ENCODE data around the gene PPP2R5C.
"Not testable (repeated sequence)": the region's sequence is repeated elsewhere in the genome, so short reads cannot be mapped to it uniquely, and the experiment has no call there.

PPP2R5C gene

DNA sequence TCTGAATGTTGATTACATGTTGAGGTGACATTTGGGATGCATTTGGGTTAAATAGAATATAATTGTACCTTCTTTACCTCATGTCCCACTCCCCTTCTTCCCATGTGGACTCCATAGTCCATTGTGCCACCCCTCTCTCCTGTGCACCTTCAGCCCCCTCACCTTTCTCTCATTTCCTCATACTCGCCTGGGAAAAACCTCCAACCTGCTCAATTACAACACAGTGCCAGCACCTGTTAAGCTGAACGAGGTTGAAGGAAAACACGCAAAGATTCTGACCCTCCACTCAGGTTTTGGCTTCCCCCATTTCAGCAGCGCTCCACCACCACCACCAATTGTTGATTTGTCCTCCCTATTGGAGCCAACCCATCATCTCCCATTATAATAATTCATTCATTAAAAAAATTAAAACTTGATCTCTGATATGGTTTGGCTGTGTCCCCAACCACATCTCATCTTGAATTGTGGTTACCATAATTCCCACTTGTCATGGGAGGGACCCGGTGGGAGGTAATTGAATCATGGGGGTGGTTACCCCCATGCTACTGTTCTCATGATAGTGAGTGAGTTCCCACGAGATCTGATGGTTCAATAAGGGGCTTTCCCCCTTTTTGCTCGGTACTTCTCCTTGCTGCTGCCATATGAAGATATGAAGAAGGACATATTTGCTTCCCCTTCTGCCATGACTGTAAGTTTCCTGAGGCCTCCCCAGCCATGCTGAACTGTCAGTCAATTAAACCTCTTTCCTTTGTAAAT lies 33.7 kb upstream of the PPP2R5C start:
- no peak for DNase-seq (ENCODE audit: low read depth in 2 of 2)

DNA sequence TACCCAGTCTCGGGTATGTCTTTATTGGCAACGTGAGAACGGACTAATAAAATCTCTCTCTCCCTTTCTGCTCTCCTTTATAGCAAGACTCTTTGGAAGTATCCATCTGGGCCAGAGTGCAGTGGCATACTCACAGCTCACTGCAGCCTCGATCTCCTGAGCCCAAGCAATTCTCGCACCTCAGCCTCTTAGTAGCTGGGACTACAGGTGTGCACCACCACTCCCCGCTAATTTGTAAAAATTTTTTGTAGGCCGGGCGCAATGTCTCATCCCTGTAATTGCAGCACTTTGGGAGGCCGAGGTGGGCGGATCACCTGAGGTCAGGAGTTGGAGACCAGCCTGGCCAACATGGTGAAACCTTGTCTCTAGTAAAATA lies 33.2 kb upstream of the PPP2R5C start:
- no peak for DNase-seq (ENCODE audit: low read depth in 2 of 2)

DNA sequence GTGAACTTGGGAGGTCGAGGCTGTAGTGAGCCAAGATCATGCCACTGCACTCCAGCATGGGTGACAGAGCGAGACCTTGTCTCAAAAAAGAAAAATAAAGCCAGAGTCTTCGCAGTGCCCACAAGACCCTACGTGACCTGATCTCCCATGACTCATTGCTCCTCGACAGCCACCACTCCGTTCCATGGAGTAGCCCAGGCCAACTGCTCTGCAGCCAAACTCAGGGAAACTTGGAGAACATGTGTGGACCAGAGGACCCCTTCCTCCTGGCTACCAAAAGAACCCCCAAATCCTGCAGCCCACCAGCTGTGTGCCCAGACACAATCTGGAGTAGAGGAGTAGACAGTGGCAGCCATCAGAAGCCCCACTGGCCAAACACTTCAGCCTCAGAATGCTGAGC lies 32.1 kb upstream of the PPP2R5C start:
- no peak for DNase-seq (ENCODE audit: low read depth in 2 of 2)

DNA sequence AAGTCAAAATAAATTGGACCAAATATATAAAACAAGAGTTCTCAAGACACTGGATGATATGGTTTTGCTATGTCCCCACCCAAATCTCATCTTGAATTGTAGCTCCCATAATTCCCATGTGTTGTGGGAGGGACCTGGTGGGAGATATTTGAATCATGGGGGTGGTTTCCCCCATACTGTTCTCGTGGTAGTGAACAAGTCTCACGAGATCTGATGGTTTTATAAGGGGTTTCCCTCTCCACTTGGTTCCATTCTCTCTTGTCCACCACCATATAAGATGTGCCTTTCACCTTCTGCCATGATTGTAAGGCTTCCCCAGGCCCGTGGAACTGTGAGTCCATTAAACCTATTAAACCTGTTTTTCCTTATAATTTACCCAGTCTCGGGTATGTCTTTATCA lies 31.4 kb upstream of the PPP2R5C start:
- DNase-seq (ENCODE audit: low read depth in 2 of 2): not testable (repeated sequence)

DNA sequence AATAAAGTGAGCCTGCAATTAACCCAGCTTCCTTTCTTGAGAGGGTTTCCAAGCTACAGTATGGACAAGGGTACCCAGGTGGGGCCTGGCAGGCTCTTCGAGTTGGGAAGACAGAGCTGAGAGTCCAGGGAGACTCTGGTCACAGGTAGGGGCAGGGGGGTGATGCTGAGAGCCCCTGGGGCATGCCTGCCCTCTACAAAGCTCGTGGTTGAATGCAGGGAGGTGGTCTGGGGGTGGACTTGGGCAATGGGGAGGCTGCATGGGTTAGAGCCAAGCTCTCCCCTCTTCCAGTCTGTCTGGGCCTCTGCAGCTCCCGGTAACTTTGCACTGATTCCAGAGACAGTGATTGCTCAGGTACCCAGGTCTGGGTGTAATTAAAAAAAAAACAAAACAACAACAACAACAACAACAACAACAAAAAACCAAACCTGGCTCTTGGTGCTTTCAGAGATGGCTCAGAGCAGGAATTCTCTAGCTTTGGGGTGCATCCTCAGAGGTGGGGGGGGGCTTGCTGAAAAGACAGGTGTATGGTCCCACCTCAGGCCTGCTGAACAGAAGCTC lies 30.8 kb upstream of the PPP2R5C start:
- no peak for DNase-seq (ENCODE audit: low read depth in 2 of 2)

DNA sequence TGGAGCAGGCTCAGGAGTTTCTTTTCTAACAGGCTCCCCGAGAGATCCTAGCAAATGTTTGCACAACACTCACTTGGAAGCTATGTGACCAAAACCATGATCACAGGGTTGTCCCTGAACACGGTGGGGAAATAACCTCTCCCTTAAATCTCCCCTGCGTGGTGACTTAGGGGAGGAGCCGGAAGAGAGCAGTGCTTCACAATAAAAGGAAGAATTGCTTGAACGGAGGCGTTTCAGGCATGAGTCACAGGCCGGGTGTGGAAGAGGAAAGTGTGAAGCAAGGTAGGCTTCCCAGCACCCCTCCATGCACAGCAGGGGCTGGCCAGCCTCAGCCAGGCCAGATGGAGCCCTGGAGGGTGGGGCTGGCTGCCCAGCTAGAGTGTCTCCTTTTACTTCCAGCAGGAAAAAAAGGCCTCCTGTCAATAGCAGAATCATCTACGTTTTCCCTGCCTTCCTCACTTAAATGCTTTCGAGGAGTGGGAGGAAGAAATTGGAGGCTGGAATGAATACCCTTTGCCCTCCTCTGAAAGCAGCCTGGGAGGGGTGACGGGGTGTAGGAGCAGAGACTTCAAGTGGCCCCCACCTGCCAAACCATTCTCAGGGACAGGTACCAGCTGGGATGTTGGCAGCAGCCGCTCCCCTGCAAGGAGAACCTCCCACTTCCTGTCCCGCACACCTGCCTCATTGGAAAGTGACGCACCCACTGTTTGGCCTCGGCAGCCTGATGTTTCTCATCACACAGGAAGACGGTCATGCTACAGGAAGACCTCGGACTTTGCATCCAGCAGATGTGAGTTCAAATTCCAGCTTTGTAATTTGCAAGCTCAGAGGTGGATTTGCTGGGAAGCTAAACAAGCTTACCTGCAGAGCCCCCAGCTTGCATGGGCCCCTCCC lies 30.1 kb upstream of the PPP2R5C start:
- peak; percentile 64 to 80 for DNase-seq (ENCODE audit: low read depth in 2 of 2)

GRCh38 chr14:101732118-101732517 lies 29.4 kb upstream of the PPP2R5C start:
- no peak for DNase-seq (ENCODE audit: low read depth in 2 of 2)

DNA sequence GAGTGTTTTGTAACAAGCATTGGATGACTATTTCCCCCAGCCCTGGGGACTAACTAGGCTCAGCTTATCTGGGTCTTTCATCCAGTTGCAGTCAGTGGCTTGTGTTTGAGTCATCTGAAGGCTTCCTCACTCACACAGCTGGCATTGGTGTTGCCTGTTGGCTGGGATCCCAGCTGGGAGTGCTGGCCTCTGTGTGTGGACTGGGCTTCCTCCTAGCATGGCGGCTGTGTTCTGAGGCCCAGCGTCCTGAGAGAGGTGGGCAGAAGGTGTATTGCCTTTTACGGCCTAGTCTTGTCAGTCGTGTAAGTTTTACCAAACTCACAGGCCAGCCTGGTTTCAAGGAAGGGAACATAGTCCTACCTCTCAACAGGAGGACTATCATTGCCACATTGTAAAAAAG lies 28.3 kb upstream of the PPP2R5C start:
- no peak for DNase-seq (ENCODE audit: low read depth in 2 of 2)

- no peak for DNase-seq (ENCODE audit: low read depth in 2 of 2)
These were observed 27.2 kb upstream of the PPP2R5C start for GRCh38 chr14:101734246-101734847.

GRCh38 chr14:101735453-101735852 lies 26.1 kb upstream of the PPP2R5C start:
- DNase-seq (ENCODE audit: low read depth in 2 of 2): no peak

DNA sequence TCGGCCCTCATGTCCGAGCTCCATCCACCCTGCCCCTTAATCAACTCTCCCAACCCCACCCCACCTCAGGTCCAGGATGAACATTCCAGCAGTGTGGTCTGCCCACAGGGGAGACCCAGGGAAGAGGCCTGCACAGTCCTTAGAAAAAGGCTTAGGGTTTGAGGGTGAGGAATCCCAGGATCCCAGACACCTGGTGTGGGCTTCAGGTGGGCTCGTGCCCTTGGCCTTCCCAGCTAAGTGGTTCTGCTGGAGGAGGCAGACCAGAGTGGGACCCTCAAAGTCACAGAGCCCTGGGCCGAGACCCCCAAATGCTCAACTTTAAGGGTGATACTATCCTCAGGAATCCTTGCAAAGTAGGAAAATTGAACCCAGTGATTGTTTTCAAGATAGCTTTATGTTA lies 25.4 kb upstream of the PPP2R5C start:
- no peak for DNase-seq (ENCODE audit: low read depth in 2 of 2)

DNA sequence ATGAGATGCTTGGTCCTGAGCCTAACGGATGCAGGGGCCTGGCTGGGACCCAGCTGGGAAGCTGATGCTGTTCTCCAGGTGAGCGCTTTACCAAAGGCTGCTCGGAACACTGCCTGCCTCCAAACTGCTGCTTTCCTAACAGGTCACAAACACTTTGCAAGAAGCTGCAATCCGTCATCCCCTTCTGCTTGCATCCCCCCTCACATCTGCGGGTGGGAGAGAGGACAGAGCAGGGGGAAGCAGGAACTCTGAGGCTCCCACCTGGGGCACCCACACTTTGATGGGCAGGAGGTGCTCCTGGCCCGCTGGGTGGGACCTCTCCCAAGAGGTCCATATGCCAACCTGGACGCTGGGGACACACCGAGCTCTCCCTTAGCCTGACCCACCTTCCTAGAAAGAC lies 24.9 kb upstream of the PPP2R5C start:
- no peak for DNase-seq (ENCODE audit: low read depth in 2 of 2)

- no peak for DNase-seq (ENCODE audit: low read depth in 2 of 2)
These were observed 23.8 kb upstream of the PPP2R5C start for GRCh38 chr14:101737414-101738339.

GRCh38 chr14:101738703-101739320 lies 22.7 kb upstream of the PPP2R5C start:
- DNase-seq (ENCODE audit: low read depth in 2 of 2): no peak

- no peak for DNase-seq (ENCODE audit: low read depth in 2 of 2)
These were observed 21.9 kb upstream of the PPP2R5C start for GRCh38 chr14:101739446-101740141.

DNA sequence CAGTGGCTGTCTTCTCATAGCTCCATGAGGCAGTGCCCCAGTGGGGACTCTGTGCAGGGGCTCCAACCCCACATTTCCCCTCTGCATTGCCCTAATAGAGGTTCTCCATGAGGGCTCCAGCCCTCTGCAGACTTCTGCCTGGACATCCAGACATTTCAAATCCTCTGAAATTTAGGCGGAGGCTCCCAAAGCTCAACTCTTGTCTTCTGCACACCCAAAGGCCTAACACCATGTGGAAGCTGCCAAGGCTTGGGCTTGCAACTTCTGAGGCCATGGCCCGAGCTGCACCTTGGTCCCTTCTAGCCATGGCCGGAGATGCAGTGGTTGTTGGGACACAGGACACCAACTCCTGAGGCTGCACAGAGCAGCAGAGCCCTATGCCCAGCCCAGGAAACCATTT lies 20.5 kb upstream of the PPP2R5C start:
- DNase-seq (ENCODE audit: low read depth in 2 of 2): no peak

DNA sequence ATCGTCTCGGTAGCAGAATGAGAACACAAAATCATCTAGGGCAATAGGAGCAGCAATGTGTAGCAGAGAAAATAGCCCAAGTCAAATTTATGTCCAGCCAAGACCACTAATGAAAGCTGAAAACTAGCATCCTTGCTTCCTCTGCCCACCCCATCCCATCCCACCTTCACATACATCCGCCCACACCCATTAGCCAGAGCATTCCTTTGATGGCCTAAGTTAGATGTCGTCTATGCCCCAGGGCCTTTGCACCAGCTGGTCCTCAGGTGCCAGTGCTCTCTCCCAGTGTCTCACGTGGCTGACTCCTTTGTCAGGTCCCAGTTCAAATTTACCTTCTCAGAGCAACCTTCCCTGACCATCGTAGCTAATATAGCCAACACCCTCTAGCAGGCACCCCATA lies 17.8 kb upstream of the PPP2R5C start:
- no peak for DNase-seq (ENCODE audit: low read depth in 2 of 2)

GRCh38 chr14:101744382-101744781 lies 17.1 kb upstream of the PPP2R5C start:
- DNase-seq (ENCODE audit: low read depth in 2 of 2): not testable (repeated sequence)

GRCh38 chr14:101749756-101750155 lies 11.8 kb upstream of the PPP2R5C start:
- DNase-seq (ENCODE audit: low read depth in 2 of 2): not testable (repeated sequence)

GRCh38 chr14:101754893-101755292 lies 6.6 kb upstream of the PPP2R5C start:
- no peak for DNase-seq (ENCODE audit: low read depth in 2 of 2)

Measured in stimulated activated CD4-positive, alpha-beta T cell treated with anti-CD3 and anti-CD28 coated beads, Interleukin-1b, Interleukin-23, amount 100 ng/mL, for 4 hours (primary cell).